ENCODE results near the gene LINC01488.

Gene LINC01488

GRCh38 chr11:69513196-69513595 lies 31.7 kb downstream of the LINC01488 start:
- DNase-seq, result no peak

GRCh38 chr11:69513663-69514224 lies 32.3 kb downstream of the LINC01488 start:
- no peak for DNase-seq

GRCh38 chr11:69514771-69515170 lies 33.3 kb downstream of the LINC01488 start:
- DNase-seq, result no peak

GRCh38 chr11:69515271-69516245 lies 34.1 kb downstream of the LINC01488 start:
- no peak for DNase-seq

GRCh38 chr11:69516526-69516925 lies 35.1 kb downstream of the LINC01488 start:
- no peak for DNase-seq

- DNase-seq, result no peak
These were observed 36.9 kb downstream of the LINC01488 start for GRCh38 chr11:69518081-69518950.

GRCh38 chr11:69520186-69520916 lies 38.9 kb downstream of the LINC01488 start:
- DNase-seq, result no peak

- DNase-seq, result no peak
These were observed 40.0 kb downstream of the LINC01488 start for GRCh38 chr11:69521457-69521856.

- no peak for DNase-seq
These were observed 42.0 kb downstream of the LINC01488 start for GRCh38 chr11:69523453-69523852.

GRCh38 chr11:69524291-69524882 lies 42.9 kb downstream of the LINC01488 start:
- no peak for DNase-seq

- DNase-seq, result no peak
These were observed 43.5 kb downstream of the LINC01488 start for GRCh38 chr11:69524991-69525411.

GRCh38 chr11:69525516-69526452 lies 44.3 kb downstream of the LINC01488 start:
- DNase-seq, result no peak

- DNase-seq, result no peak
These were observed 45.0 kb downstream of the LINC01488 start for GRCh38 chr11:69526453-69526810.

- no peak for DNase-seq
These were observed 47.5 kb downstream of the LINC01488 start for GRCh38 chr11:69529001-69529400.

- no peak for DNase-seq
These were observed 49.0 kb downstream of the LINC01488 start for GRCh38 chr11:69530278-69531070.

- no peak for DNase-seq
These were observed 49.7 kb downstream of the LINC01488 start for GRCh38 chr11:69531071-69531716.

- DNase-seq, result no peak
These were observed 50.2 kb downstream of the LINC01488 start for GRCh38 chr11:69531717-69532088.

GRCh38 chr11:69533296-69534165 lies 52.1 kb downstream of the LINC01488 start:
- no peak for DNase-seq

- no peak for DNase-seq
These were observed 52.7 kb downstream of the LINC01488 start for GRCh38 chr11:69534166-69534530.

Data from NCI-H82 (cell line).